ENCODE results near the gene SLC25A29. TPM values are rescaled to one million over a fixed set of nuclear protein-coding genes. Genes with fewer than 3 reads are reported as not detected.

Gene SLC25A29
- total RNA-seq, 8 experiments from 2014 or later: 7.7 to 56.7 (median 42.8) TPM

DNA sequence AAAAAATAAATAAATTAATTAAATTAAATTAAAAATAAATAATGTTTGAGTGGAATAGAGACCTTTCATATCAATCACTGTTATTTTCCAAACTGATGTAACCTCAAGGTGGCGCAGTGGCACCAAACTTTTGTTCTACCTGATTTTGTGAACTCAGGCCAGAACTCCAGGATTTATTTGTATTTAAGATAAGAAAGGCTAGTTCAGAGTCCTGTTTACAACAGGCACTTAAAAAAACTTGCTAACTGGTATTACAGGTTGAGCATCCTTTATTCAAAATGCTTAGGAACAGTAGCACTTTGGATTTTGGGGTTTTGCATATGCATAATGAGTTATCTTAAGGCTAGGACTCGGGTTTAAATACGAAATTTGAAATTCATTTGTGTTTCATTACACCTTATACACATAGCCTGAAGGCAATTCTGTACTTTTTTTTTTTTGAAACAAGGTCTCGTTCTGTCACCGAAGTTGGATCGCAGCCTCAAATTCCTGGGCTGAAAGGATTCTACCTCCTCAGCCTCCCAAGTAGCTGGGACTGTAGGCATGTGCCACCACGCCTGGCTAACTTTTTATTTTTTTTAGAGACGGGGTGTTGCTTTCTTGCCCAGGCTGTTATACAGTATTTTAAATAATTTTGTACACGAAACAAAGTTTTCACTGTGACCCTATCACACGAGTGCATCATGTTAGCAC is 34.9 kb downstream of the SLC25A29 start:
- peak in 1 of 8 experiments; percentile 36 for ATAC-seq (replicated peaks in 6 of 8)
- in situ Hi-C loops (cut with MboI; ENCODE audit: low pct_unique_long_range_greater_than_20kb in 2 of 9, low sequenced_read_pairs in 9 of 9, unreplicated experiment in 9 of 9): no loop called here
- Histone ChIP-seq H3K4me1 (replicated peaks in 1 of 2) (no peaks in the 10 kb centered on the region), H3K4me3 (no peak overlapping the region), H3K27ac (no peak overlapping the region)
- WGBS, 10 experiments: 46 to 99% (median 89%) methylated on average over 4 to 10 of the region's 10 CpGs; no CpG with 5 or more reads in 1 of the 10 experiments

DNA sequence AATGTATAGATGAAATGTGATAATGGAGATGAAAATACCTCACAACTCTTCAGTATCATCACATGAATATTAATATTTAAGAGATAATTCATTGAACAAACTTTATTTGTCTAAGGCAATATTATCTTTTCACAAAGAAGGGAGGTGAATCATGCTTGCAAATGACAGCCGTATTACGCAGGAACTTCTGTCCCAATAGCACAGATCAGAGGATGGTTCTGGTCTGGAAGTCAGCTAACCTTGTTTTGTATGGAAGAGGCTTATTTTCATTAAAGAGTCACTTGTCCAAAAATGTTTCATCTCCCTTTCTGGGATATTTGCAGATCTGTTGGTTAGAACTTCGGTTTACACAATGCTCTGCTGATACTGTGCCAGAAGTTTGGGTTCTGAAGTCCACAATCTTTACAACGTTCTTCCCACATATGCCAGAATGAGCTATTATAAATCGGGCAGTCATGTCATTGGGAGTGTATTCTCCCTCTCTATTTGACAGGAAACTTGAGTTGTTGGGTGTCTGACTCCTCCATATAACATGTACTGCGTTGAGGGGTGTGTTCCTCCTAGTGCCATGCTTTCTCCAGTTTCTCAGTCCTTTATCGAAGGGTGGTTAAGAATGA is 37.5 kb downstream of the SLC25A29 start:
- H3K27ac ChIP-seq: no peak overlapping the region
- in situ Hi-C loops (cut with MboI; ENCODE audit: low pct_unique_long_range_greater_than_20kb in 2 of 9, low sequenced_read_pairs in 9 of 9, unreplicated experiment in 9 of 9): no loop called here
- H3K4me3 ChIP-seq: no peak overlapping the region
- no peak for ATAC-seq (replicated peaks in 6 of 8)
- no peaks in the 10 kb centered on the region for H3K4me1 ChIP-seq (replicated peaks in 1 of 2)
- WGBS, 10 experiments: 68 to 100% (median 91%) methylated on average over 2 to 7 of the region's 7 CpGs

DNA sequence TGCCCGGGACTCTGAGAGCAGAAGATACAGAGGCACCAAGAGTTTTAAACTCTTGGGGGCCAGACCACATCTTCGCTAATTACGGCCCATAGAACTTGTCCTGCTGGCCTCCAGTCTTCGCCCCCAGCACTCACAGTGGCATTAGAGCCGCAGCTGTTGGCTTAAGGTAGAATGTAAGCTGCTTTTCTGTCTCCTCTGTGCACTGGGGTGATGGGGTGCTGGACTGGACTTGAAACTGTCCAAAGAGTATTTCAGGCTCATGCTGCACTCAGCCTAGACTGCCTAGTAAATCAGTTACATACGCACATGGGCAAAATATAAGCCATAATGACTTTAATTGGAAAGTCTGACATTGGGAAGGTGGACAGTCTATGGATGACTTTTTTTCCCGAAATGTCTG is 38.3 kb downstream of the SLC25A29 start:
- Histone ChIP-seq H3K4me3 (no peak overlapping the region), H3K4me1 (replicated peaks in 1 of 2) (no peaks in the 10 kb centered on the region), H3K27ac (no peak overlapping the region)
- in situ Hi-C loops (cut with MboI; ENCODE audit: low pct_unique_long_range_greater_than_20kb in 2 of 9, low sequenced_read_pairs in 9 of 9, unreplicated experiment in 9 of 9): no loop called here
- WGBS, 10 experiments: 80 to 100% (median 100%) methylated on average over 1 to 7 of the region's 7 CpGs
- no peak for ATAC-seq (replicated peaks in 6 of 8)

DNA sequence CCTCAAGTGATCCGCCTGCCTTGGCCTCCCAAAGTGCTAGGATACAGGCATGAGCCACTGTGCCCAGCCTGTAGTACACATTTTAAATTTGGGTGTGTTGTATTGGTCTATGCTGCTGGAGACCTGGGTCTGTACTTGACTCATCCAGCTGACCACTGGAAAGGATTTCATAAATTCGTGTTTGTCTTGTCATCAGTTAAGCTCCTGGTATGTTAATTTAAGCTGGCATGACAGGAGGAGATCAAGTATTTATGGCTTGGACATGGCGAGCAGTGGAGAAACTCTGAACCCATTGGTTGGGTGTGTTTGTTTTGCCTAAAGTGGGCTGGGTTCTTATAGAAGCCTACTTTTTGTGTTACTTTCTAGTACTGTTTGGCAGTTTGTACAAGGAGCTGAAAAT is 43.1 kb downstream of the SLC25A29 start:
- in situ Hi-C loops (cut with MboI; ENCODE audit: low pct_unique_long_range_greater_than_20kb in 2 of 9, low sequenced_read_pairs in 9 of 9, unreplicated experiment in 9 of 9): no loop called here
- ATAC-seq (replicated peaks in 6 of 8): peak in 3 of 8 experiments; percentile 41 to 76 (median 73)
- Histone ChIP-seq H3K4me1 (replicated peaks in 1 of 2) (no peaks in the 10 kb centered on the region), H3K27ac (no peak overlapping the region), H3K4me3 (no peak overlapping the region)
- WGBS, 10 experiments: 20 to 100% (median 92%) methylated on average over 1 to 3 of the region's 3 CpGs; no CpG with 5 or more reads in 2 of the 10 experiments

DNA sequence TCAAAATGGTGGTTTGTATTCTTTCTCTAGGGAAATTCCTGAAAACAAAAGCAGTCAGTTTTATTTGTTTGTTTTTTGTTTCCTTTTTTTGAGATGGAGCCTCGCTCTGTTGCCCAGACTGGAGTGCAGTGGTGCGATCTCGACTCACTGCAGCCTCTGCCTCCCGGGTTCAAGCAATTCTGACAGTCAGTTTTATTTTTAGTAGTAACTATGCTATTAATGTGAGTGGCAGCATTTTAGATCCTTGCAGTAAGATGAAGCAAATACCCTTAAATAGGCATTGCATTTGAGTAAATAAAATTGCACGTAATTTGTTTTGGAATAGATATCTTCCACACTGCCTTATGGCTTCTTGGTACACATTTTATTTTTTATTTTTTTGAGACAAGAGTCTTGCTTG is 43.7 kb downstream of the SLC25A29 start:
- in situ Hi-C loops (cut with MboI; ENCODE audit: low pct_unique_long_range_greater_than_20kb in 2 of 9, low sequenced_read_pairs in 9 of 9, unreplicated experiment in 9 of 9): no loop called here
- no peak overlapping the region for H3K27ac ChIP-seq
- 59 to 100% (median 89%) methylated on average over 1 to 5 of the region's 5 CpGs; no CpG with 5 or more reads in 1 of the 10 experiments for WGBS, 10 experiments

DNA sequence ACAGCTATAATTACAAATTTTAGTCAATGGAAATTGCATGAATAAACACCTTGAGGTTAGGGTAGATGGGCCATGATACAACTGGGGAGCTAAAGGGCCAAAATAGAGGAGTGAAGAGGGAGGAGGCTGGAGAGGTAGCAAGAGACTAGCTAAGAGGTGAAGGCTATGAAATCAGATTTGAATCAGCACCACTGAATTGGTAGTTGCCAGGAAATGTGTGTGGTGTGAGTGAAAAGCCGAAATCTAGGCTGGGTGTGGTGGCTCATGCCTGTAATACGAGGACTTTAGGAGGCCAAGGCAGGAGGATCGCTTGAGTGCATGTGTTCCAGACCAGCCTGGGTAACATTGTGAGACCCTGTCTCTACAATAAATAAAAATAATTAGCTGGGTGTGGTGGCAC is 44.6 kb downstream of the SLC25A29 start:
- Histone ChIP-seq H3K27ac (no peak overlapping the region), H3K4me1 (replicated peaks in 1 of 2) (no peaks in the 10 kb centered on the region), H3K4me3 (no peak overlapping the region)
- WGBS, 10 experiments: 70 to 100% (median 88%) methylated on average over 2 to 3 of the region's 3 CpGs; no CpG with 5 or more reads in 4 of the 10 experiments
- in situ Hi-C loops (cut with MboI; ENCODE audit: low pct_unique_long_range_greater_than_20kb in 2 of 9, low sequenced_read_pairs in 9 of 9, unreplicated experiment in 9 of 9): no loop called here
- no peak for ATAC-seq (replicated peaks in 6 of 8)

More for the DNA sequence above, 43.7 kb downstream of the SLC25A29 start:
- ATAC-seq (replicated peaks in 6 of 8): no peak
- no peaks in the 10 kb centered on the region for H3K4me1 ChIP-seq (replicated peaks in 1 of 2)
- no peak overlapping the region for H3K4me3 ChIP-seq

DNA sequence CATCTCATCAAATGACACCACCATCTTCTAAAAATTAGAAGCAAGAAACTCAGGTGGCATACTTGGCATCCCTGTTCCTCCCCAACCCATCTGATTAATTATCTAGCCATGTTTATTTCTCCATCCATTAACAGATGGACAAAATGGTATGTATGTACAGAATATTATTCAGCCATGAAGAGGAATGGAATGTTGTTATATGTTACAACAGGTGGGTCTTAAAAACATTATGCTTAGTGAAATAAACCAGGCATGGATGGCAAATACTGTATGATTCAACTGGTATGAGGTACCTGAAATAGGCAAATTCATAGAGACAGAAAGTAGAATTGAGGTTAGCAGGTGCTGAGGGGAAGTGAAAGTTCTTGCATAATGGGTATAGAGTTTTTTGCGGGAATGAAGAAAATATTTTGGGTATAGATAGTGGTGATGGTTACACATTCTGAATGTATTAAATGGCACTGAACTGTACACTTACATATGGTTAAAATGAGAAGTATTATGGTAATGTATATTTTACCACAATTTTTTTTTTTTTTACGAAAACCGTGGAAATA is 49.8 kb downstream of the SLC25A29 start:
- Histone ChIP-seq H3K27ac (no peak overlapping the region), H3K4me3 (no peak overlapping the region), H3K4me1 (replicated peaks in 1 of 2) (no peaks in the 10 kb centered on the region)
- in situ Hi-C loops (cut with MboI; ENCODE audit: low pct_unique_long_range_greater_than_20kb in 2 of 9, low sequenced_read_pairs in 9 of 9, unreplicated experiment in 9 of 9): no loop called here
- ATAC-seq (replicated peaks in 6 of 8): no peak
- WGBS, 10 experiments: 88 to 100% (median 94%) methylated on average over 1 to 3 of the region's 3 CpGs; no CpG with 5 or more reads in 1 of the 10 experiments

DNA sequence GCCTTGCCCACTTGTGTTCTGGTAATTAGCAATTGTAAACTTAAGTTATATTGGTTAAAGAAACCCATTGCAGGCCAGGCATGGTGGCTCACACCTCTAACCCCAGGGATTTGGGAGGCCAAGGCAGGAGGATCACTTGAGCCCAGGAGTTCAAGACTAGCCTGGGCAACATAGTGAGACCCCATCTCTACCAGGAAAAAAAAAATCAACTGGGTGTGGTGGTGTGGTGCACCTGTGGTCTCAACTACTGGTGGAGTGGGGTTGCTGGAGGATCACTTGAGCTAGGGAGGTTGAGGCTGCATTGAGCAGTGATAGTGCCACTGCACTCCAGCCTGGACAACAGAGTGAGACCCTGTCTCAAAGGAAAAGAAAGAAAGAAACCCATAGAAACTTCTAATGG is 53.6 kb downstream of the SLC25A29 start:
- no peak overlapping the region for H3K27ac ChIP-seq
- in situ Hi-C loops (cut with MboI; ENCODE audit: low pct_unique_long_range_greater_than_20kb in 2 of 9, low sequenced_read_pairs in 9 of 9, unreplicated experiment in 9 of 9): no loop called here
- H3K4me3 ChIP-seq: no peak overlapping the region
- H3K4me1 ChIP-seq (replicated peaks in 1 of 2): peaks cover 3 to 9% of the 10 kb centered on the region in 2 donors
- no peak for ATAC-seq (replicated peaks in 6 of 8)

DNA sequence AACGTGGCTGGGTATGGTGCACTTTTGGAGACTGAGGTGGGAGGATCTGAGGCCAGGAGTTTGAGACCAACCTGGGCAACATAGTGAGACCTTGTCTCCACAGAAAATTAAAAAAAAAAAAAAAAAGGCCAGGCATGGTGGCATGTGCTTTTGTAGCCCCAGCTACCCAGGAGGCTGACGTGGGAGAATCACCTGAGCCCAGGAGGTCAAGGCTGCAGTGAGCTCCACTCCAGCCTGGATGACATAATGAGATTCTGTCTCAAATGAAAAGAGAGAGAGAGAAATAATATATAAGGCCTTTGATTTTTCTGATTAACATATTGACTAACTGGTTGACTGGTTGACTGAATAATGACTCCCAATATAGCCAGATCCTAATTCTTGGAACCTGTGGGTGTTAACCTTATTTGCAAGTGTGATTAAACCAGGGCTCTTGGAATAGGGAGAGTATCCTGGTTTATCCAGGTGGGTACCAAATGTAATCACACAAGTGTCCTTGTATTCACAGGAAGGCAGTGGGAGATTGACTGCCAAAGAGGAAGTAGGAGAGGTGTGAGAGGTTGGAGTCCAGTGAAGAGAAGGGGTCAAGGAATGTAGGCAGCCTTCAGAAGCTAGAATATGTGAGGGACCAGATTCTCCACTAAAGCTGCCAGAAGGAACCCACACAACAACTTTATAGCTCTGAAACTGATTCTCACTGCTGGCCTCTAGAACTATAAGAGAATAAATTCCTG is 55.3 kb downstream of the SLC25A29 start:
- in situ Hi-C loops (cut with MboI; ENCODE audit: low pct_unique_long_range_greater_than_20kb in 2 of 9, low sequenced_read_pairs in 9 of 9, unreplicated experiment in 9 of 9): no loop called here
- ATAC-seq (replicated peaks in 6 of 8): peak in 2 of 8 experiments; percentile 41 to 51
- 75 to 100% (median 92%) methylated on average over 1 to 2 of the region's 2 CpGs; no CpG with 5 or more reads in 3 of the 10 experiments for WGBS, 10 experiments
- H3K4me3 ChIP-seq: no peak overlapping the region
- no peak overlapping the region for H3K27ac ChIP-seq
- H3K4me1 ChIP-seq (replicated peaks in 1 of 2): peaks cover 15 to 16% of the 10 kb centered on the region in 2 donors

DNA sequence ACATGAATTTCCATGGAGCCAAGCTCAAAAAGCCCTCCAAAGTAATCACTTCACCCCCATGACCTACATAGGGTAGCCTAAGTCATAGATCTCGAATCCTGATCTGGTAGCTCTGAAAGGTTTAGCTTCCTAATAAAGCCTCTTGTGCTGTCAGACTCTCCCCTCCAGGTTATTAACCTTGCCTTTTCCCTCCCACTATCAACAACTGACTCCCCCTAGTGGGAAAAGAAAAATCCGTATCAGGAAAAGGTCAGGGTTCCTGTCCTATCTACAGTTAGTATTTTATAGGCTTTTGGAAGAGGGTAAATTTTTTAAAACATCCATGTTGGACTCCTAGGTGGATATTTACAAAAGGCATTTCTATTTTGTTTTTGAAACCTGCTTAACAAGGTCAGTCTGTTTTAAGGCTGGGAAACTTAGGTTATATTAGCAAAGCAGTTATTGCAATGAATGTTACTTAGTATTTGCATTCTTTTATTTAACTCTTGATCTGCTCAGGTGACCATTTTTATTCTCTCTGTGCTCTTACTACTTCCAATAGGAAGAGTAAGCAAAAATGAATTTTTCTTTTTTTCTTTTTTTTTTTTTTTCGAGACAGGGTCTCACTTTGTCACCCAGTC is 59.3 kb downstream of the SLC25A29 start:
- in situ Hi-C loops (cut with MboI; ENCODE audit: low pct_unique_long_range_greater_than_20kb in 2 of 9, low sequenced_read_pairs in 9 of 9, unreplicated experiment in 9 of 9): no loop called here
- Histone ChIP-seq H3K27ac (no peak overlapping the region), H3K4me1 (replicated peaks in 1 of 2) (peaks cover 16 to 21% of the 10 kb centered on the region in 2 donors), H3K4me3 (no peak overlapping the region)
- peak; percentile 63 to 83 (median 74) for ATAC-seq (replicated peaks in 6 of 8)
- WGBS, 10 experiments: 0 to 64% (median 33%) methylated on average over 1 to 3 of the region's 3 CpGs; no CpG with 5 or more reads in 3 of the 10 experiments

DNA sequence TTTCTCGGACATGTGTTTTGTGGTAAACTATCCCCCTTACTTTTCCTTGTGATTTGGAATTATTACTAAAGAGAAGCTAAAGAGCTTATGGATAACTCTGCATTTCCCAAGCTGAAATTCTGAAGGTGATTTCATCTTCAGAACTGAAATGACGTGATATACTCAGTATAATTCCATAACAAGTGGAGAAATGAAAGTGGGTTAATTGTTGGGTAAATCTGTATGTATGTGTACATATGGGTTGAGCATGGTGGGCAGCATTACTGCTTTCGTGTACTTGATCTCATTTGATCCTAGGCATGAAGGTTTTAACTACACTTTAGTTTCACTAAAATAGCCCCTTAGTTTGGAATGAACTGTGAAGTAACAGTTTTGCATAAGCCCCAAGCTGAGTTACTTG is 63.2 kb downstream of the SLC25A29 start:
- 30 to 100% (median 92%) methylated on average over 1 to 3 of the region's 3 CpGs; no CpG with 5 or more reads in 2 of the 10 experiments for WGBS, 10 experiments
- H3K4me1 ChIP-seq (replicated peaks in 1 of 2): peaks cover 8 to 21% of the 10 kb centered on the region in 2 donors
- ATAC-seq (replicated peaks in 6 of 8): no peak
- in situ Hi-C loops (cut with MboI; ENCODE audit: low pct_unique_long_range_greater_than_20kb in 2 of 9, low sequenced_read_pairs in 9 of 9, unreplicated experiment in 9 of 9): no loop called here
- no peak overlapping the region for H3K27ac ChIP-seq
- H3K4me3 ChIP-seq: no peak overlapping the region

DNA sequence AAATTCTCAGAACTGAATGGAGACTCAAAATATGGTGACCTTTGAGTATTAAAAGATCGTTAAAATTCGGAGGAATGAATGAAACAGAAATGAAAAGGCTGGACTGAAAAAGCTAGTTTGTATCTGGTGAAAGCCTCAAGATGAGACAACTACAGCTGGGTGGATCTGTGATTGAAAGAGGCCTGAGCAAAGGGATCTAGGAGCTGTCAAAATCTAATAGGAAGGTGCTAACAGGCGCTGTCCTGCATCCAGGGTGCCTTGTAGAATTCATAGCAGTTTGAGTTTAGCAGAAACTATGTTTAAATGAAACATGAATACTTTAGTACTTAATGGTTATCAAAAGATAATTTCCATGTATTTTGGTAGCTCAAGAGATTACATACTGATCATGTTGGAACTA is 65.0 kb downstream of the SLC25A29 start:
- in situ Hi-C loops (cut with MboI; ENCODE audit: low pct_unique_long_range_greater_than_20kb in 2 of 9, low sequenced_read_pairs in 9 of 9, unreplicated experiment in 9 of 9): no loop called here
- Histone ChIP-seq H3K27ac (no peak overlapping the region), H3K4me1 (replicated peaks in 1 of 2) (peaks cover 13 to 19% of the 10 kb centered on the region in 2 donors), H3K4me3 (peak overlapping the region; percentile 60 to 96 (median 86))
- no peak for ATAC-seq (replicated peaks in 6 of 8)
- 11 to 78% (median 52%) methylated on average over 1 to 3 of the region's 3 CpGs; no CpG with 5 or more reads in 2 of the 10 experiments for WGBS, 10 experiments

Data from motor neuron (in vitro differentiated cells).